ENCODE data around the gene C16orf46. TPM values are rescaled to one million over a fixed set of nuclear protein-coding genes. Genes with fewer than 3 reads are reported as not detected.

Gene C16orf46
- total and polyA plus RNA-seq, 2 donors (not counting 1 experiment from before 2014, with no cell fraction given) = 0.33 TPM; not detected in 1

GRCh38 chr16:81071805-81072204 lies 5.2 kb downstream of the C16orf46 start:
- H3K27ac ChIP-seq (ENCODE audit: insufficient read depth, low read length) = no peak overlapping the region
- H3K4me3 ChIP-seq (replicated peaks in 1 of 4; ENCODE audit: control extremely low read depth in 1 of 4, insufficient read depth in 1 of 4, low read depth in 3 of 4, low read length in 4 of 4) = no peak overlapping the region
- H3K4me1 ChIP-seq (ENCODE audit: control insufficient read depth, extremely low read depth, insufficient read depth, low read length) = no peaks in the 10 kb centered on the region
- TF ChIP-seq, protein P1, sequence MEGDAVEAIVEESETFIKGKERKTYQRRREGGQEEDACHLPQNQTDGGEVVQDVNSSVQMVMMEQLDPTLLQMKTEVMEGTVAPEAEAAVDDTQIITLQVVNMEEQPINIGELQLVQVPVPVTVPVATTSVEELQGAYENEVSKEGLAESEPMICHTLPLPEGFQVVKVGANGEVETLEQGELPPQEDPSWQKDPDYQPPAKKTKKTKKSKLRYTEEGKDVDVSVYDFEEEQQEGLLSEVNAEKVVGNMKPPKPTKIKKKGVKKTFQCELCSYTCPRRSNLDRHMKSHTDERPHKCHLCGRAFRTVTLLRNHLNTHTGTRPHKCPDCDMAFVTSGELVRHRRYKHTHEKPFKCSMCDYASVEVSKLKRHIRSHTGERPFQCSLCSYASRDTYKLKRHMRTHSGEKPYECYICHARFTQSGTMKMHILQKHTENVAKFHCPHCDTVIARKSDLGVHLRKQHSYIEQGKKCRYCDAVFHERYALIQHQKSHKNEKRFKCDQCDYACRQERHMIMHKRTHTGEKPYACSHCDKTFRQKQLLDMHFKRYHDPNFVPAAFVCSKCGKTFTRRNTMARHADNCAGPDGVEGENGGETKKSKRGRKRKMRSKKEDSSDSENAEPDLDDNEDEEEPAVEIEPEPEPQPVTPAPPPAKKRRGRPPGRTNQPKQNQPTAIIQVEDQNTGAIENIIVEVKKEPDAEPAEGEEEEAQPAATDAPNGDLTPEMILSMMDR (conservative IDR thresholded peaks at IDR 0.05 in 1 of 2, IDR thresholded peaks at IDR 0.05 in 1 of 2; ENCODE audit: low read depth in 1 of 2, low read length in 2 of 2) = no peak
- no peak for TF ChIP-seq EZH2 (IDR thresholded peaks at IDR 0.05; ENCODE audit: low read length, missing control alignments)
- H3K79me2 ChIP-seq (ENCODE audit: control insufficient read depth, insufficient read depth, low read length) = no peaks in the 10 kb centered on the region
- no peaks in the 10 kb centered on the region for H3K36me3 ChIP-seq (ENCODE audit: control insufficient read depth, insufficient read depth, low read length)
- no peaks in the 10 kb centered on the region for H4K20me1 ChIP-seq (ENCODE audit: control insufficient read depth, extremely low read depth, insufficient read depth, low read length)
- DNase-seq (ENCODE audit: low read depth in 2 of 2) = peak in 1 of 2 donors; percentile 9
- no peaks in the 10 kb centered on the region for H3K27me3 ChIP-seq (ENCODE audit: control insufficient read depth, insufficient read depth, low read length)
- no peak overlapping the region for H3K4me2 ChIP-seq (ENCODE audit: extremely low read depth, insufficient read depth, low read length)
- no peak overlapping the region for H2AFZ ChIP-seq (ENCODE audit: low read length)
- no peaks in the 10 kb centered on the region for H3K9me3 ChIP-seq (ENCODE audit: control insufficient read depth, insufficient read depth, low read depth, low read length)
- no peak overlapping the region for H3K9ac ChIP-seq (ENCODE audit: insufficient read depth, low read length)

DNA sequence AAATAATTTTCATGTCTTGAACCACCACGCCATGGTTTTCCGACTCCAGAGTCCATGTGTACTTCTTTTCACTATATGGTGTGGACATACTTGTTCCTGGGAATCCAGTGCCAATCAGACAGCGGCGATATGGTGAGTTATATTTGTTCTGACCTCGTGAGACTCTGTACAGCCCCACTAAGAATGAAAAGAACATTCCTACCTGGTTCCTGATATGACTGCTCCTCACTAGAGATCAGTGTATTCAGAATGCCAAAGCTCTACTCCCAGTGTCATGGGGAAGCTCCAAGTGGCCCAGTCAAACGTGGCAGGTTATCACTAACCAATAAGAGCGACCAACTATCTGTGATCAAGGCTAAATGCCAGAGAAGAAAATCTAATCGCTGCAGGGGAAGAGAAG lies 6.1 kb downstream of the C16orf46 start:
- Histone ChIP-seq H3K9me3 (ENCODE audit: control insufficient read depth, insufficient read depth, low read depth, low read length) (no peaks in the 10 kb centered on the region), H3K36me3 (ENCODE audit: control insufficient read depth, insufficient read depth, low read length) (no peaks in the 10 kb centered on the region), H4K20me1 (ENCODE audit: control insufficient read depth, extremely low read depth, insufficient read depth, low read length) (no peaks in the 10 kb centered on the region), H3K4me2 (ENCODE audit: extremely low read depth, insufficient read depth, low read length) (no peak overlapping the region), H3K27me3 (ENCODE audit: control insufficient read depth, insufficient read depth, low read length) (no peaks in the 10 kb centered on the region), H2AFZ (ENCODE audit: low read length) (no peak overlapping the region), H3K9ac (ENCODE audit: insufficient read depth, low read length) (no peak overlapping the region), H3K4me3 (replicated peaks in 1 of 4; ENCODE audit: control extremely low read depth in 1 of 4, insufficient read depth in 1 of 4, low read depth in 3 of 4, low read length in 4 of 4) (no peak overlapping the region), H3K27ac (ENCODE audit: insufficient read depth, low read length) (no peak overlapping the region), H3K4me1 (ENCODE audit: control insufficient read depth, extremely low read depth, insufficient read depth, low read length) (no peaks in the 10 kb centered on the region), H3K79me2 (ENCODE audit: control insufficient read depth, insufficient read depth, low read length) (no peaks in the 10 kb centered on the region)
- TF ChIP-seq, protein P1 (conservative IDR thresholded peaks at IDR 0.05 in 1 of 2, IDR thresholded peaks at IDR 0.05 in 1 of 2; ENCODE audit: low read depth in 1 of 2, low read length in 2 of 2) = no peak
- no peak for TF ChIP-seq EZH2 (IDR thresholded peaks at IDR 0.05; ENCODE audit: low read length, missing control alignments)
- no peak for DNase-seq (ENCODE audit: low read depth in 2 of 2)

DNA sequence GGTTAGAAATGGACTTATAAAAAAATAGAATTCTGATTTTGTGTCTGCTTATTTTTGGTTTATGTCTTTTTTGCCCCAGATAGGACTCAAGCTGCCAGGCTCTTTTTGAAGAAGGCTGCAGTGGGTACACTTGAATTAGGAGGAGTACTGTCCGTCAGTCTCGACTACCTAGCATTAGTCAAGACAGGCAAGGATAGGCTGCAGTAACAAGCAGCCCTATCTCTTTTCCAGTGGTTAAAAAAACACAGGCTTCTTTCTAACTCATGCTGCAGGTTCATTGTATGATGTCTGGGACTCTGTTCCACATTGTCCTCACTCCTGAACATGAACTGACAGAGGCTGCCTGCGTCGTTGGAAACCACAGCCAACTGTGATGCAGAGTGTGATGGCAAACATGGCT lies 8.0 kb downstream of the C16orf46 start:
- Histone ChIP-seq H4K20me1 (ENCODE audit: control insufficient read depth, extremely low read depth, insufficient read depth, low read length) (no peaks in the 10 kb centered on the region), H3K9ac (ENCODE audit: insufficient read depth, low read length) (no peak overlapping the region), H3K79me2 (ENCODE audit: control insufficient read depth, insufficient read depth, low read length) (no peaks in the 10 kb centered on the region), H2AFZ (ENCODE audit: low read length) (no peak overlapping the region), H3K4me2 (ENCODE audit: extremely low read depth, insufficient read depth, low read length) (no peak overlapping the region), H3K9me3 (ENCODE audit: control insufficient read depth, insufficient read depth, low read depth, low read length) (no peaks in the 10 kb centered on the region), H3K27ac (ENCODE audit: insufficient read depth, low read length) (no peak overlapping the region), H3K4me1 (ENCODE audit: control insufficient read depth, extremely low read depth, insufficient read depth, low read length) (no peaks in the 10 kb centered on the region), H3K4me3 (replicated peaks in 1 of 4; ENCODE audit: control extremely low read depth in 1 of 4, insufficient read depth in 1 of 4, low read depth in 3 of 4, low read length in 4 of 4) (no peak overlapping the region), H3K36me3 (ENCODE audit: control insufficient read depth, insufficient read depth, low read length) (no peaks in the 10 kb centered on the region), H3K27me3 (ENCODE audit: control insufficient read depth, insufficient read depth, low read length) (no peaks in the 10 kb centered on the region)
- TF ChIP-seq EZH2 (IDR thresholded peaks at IDR 0.05; ENCODE audit: low read length, missing control alignments) = no peak
- TF ChIP-seq, protein P1 (conservative IDR thresholded peaks at IDR 0.05 in 1 of 2, IDR thresholded peaks at IDR 0.05 in 1 of 2; ENCODE audit: low read depth in 1 of 2, low read length in 2 of 2) = no peak
- no peak for DNase-seq (ENCODE audit: low read depth in 2 of 2)

Data from fibroblast of lung (primary cell).